NCI-H460 (cell line): Measurements from ENCODE around the gene PRLH. TPM values are rescaled to one million over a fixed set of nuclear protein-coding genes. Genes with fewer than 3 reads are reported as not detected.
"Not testable (repeated sequence)": the region's sequence is repeated elsewhere in the genome, so short reads cannot be mapped to it uniquely, and the experiment has no call there.

ENCODE experiments used
- DNase-seq: peaks from one replicate; pipeline ENCODE4 v3.0.0-alpha.2; 2016; ENCODE audit warnings: low read depth; ENCODE audit errors: extremely low read depth
- total RNA-seq: library from RNA; depleted of rRNA; stranded (reverse); fragments of >200 nt; shearing (Covaris generic); gene quantifications from 2 replicates; pipeline ENCODE4 v1.2.3, GENCODE V29; 2014

Gene PRLH
- total RNA-seq, 1 experiment from 2014 or later, result not detected

DNA sequence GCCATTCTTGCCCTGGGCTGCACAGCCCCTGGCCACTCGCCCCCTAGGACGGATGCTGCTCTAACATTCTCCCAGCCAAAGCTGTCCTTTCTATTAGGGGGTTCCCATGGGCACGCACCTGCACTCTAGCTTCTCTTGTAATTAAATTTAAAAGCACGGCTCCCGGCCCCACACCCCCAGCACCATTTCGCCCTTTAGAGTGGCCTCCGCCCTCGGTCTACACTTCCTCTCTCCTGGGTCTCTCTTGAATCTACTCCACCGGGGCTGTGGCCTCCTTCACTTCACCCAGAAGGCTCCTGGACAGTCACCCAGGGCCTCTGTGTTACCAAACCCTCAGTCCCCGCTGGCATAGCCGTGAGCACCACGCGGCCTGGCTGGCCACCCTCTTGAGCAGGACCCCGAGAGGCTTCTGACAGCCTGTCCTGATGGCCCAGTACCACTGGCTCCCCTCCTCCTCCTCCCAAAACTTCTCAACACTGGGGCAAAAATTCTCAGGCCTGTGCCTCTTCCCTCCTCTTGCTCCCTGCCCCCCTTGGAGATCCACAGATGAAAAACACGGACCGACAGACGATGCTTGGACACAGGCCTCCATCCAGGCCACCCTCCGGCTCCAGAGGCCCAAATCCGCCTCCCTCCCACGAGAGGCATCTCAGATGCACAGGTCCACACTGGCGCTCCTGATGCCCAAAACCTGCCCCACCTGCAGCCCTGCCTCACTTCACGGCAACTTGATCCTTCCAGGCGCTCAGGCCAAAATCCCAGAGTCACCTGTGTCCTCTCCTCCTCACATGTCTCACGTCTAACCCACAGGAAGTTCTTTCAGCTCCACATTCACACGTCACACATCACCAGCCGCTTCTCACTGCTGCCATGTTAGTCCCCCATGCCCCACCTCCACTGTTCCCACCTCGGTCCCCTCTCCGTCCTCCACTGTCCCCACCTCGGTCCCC lies 31.1 kb downstream of the PRLH start:
- no peak for DNase-seq

DNA sequence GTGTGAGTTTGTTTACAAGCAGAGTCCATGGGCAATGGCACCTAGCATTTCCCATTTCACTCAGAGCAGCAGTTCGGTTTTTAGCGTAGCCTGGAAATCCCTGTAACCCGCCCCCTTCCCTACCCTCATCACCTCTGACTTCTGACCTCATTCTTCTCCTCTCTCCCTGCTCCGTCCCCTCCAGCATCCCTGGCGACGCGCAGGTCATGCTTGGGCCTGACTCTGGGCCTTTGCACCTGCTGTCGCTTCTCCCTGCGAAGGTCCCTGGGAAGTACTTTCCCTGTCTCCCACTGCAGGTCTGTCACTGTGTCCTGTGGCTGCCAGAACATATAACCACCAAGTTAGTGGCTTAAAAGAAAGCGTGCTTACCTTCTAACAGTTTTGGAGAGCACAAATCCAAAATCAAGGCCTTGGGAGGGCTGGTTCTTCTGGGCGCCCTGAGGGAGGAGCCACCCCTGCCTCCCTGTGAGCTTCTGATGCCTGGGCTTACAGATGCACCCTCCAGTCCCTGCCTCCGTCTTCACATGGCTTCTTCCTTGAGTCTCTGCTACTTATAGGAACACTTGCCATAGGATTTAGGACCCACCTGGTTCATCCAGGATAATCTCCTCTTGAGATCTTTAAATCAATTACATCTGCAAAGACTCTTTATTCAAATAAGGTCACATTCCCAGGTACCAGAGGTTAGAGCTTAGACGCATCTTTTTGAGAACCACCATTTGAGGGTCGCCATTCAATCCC lies 32.3 kb downstream of the PRLH start:
- DNase-seq, result no peak

DNA sequence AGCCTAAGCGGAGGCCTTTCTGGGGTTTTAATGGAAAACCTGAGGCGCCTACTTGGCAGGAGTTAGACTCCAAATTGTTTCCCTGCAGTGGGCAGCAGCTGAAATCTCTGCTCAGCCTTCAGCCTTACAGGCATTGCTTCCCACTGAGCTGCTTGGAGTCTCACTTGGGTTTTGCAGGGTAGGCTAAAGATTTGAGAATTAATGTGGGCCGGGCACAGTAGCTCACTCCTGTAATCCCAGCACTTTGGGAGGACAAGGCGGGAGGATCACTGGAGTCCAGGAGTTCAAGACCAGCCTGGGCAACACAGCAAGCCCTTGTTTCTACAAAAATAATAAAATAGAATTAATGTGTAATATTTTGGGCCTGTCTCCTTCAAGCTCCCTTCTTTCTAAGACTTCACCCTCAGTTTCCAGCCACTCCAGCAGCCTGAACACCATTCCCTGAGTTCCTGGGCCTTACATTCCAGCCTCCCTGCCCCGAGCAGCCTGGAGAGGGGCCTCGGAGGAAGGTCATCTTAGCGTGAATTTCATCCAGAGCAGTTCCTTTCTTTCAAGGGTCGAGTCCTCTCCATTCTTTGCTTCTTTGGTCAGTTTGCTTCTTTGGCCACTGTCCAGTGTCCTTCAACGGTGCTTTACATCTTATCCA lies 33.2 kb downstream of the PRLH start:
- no peak for DNase-seq

DNA sequence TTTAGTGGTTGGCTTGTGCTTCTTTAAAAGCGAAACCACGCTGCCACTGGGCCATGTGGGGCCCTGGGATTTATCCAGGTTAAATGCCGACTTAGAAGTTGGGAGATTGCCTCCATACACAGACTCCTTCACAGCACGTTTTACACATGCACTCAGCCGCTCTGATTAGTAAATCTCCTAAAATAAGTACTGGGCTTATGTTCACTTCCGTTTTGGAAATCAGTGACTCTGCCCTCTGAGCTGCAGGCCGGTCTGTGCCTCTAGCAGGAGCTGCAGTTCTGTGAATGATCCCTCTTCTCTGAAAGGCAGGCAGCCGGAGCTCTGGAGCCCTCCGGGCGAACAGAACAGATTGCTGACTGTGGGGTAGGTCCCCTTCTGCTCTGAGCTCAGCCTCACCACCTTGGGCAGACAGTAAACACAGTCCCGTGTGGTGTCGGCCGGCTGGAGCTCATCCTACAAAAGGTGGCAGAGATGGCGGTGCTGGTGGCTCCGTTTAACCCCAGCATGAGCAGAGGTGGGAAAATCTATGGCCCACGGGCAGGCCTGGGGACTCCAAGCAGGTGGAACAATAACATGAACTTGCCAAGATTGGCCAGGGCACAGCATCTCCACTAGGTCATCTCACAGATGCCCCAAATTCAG lies 34.0 kb downstream of the PRLH start:
- DNase-seq, result no peak

DNA sequence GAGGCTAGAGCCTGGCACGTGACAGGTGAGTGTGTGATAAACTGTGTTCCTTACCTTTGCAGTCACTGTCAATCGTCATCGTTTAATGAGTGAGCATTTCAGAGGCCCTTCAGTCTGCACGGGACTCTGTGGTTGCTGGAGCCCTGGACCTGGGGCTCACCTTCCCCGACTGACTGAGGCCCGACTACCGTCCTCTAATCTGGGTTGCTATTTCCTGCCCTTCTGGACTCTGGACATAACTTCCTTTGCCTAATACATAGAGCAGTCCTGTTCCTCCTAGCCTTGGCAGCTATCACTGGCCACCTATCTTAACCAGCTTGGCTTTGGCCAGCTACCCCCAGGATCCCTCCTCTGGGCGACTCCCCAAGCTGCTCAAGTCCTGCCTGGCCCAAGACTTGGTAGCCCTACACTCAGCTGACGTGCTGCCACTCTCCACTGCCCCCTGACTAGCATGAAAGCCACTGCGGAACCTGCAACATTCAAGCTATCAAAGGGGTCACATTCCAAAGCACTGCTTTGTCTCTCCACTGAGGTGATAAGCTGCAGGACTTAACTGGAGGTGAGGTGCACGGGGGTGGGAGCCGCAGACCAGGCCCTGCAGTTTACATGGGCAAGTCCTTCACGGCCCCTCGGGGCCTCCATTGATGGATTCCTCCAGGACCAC lies 35.2 kb downstream of the PRLH start:
- no peak for DNase-seq

DNA sequence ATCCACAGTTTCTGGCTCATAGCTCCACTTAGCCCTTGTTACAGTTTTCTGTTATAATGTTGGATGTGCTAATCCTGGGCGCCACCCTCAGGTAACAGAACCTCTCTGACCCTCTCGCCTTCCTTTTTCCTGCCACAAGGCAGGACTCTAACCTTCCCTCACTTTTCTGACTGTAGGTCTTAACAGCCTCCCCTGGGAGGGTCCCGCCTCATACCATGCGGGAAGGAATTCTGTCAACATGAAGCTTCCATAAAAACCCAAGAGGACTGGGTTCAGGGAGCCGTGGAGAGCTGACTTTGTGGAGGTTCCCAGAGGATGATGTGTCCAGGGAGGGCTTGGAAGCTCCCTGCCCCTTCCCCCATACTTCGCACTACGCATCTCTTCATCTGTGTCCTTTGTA lies 36.0 kb downstream of the PRLH start:
- no peak for DNase-seq

DNA sequence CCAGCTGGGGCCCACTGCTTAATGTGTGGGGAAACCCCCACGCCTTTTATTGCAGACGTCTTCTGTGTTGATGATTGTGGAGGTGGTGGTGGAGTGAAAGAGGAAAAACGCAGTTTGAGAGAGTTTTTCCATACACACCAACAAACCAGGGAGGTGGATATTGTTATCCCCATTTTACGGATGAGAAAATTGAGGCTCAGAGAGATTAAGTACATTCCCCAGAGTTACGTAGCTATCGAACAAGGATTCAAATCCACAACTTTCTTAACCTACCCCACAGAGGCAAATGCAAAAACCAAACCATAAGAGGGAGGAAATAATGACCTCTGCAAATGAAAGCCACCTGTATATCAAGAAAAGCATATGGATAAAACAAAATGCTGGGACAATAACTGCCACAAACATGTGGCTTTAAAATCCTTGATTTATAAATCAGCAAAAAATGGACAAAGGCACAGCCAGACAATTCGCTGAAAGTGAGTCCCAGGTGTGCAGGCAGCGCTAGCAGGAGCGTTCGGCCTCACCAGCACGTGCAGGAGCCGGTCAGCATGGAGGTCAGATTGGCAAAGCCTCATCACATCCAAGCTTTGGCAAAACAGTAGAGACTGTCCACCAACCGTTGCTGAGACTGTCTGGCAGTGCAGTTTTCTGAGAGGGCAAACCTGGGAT lies 36.8 kb downstream of the PRLH start:
- DNase-seq, result no peak

DNA sequence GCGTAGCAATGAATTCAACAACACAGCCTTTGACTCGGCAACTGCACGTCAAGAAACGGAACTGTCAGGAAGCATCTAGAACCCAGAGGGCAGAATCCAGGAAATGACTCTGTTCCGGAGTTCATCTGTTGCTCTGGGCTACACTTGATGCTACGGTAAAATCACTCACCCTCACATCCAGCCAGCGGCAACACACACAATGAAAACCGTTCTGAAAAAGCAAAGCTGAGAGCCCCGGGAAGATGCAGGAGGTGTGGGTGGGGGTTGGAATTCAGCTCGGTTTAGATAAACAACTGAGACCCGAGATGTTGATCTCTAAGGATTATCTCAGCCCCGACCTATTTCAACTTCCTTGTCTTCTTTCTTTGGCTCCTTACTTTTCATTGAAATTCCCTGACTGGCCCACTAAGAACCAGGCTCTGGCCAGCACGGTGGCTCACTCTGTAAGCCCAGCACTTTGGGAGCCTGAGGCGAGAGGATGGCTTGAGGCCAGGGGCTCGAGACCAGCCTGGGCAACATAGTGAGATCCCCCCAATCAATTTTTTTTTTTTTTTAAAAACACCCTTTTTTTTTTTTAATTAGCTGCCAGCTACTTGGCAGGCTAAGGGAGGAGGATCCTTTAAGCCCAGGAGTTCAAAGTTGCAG lies 37.5 kb downstream of the PRLH start:
- peak; percentile 25 for DNase-seq

DNA sequence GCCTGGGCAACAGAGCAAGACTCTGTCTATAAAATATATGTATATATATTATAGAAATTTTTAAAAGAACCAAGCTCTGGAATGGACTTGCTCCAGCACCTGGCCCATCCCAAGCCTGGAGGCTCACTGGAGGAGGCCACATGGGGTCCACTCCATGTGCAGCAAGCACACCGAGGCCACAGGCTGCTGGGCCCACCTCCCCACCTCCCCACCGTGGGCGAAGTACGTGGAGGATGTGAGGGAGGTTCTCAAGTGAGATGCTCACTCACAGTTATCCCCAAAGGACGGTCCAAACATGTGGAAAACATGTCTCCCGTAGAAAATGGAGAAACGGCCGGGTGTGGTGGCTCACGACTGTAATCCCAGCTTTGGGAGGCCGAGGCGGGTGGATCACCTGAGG lies 38.0 kb downstream of the PRLH start:
- DNase-seq, result no peak

DNA sequence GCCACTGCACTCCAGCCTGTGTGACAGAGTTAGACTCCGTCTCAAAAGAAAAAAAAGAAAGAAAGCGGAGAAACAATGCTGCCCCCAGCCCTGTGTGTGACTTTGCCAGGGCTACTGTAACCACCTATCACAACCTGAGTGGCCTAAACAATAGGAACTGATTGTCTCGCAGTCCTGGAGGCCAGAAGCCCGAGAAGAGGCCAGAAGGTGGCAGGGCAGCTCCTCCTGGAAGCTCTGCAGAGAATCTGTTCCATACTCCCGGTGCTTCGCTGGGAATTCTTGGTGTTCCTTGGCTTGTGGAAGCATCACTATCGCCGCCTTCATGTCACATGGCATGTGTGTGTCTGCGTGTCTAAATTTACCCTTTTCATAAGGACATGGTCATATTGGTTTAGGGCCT lies 38.6 kb downstream of the PRLH start:
- DNase-seq, result no peak

DNA sequence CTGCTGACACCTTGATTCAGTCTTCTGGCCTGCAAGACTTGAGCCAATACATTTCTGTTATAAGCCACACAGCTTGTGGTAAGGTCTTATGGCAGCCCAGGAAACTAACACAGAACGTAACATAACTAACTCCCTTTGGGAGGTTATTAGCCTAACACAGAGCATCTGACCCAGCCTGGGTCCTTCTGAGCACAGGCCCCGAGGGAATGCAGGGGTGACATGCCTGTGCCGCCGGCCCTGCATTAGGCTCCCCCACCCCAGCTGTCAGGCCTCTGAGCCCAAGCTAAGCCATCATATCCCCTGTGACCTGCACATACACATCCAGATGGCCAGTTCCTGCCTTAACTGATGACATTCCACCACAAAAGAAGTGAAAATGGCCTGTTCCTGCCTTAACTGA lies 40.1 kb downstream of the PRLH start:
- DNase-seq, result not testable (repeated sequence)

DNA sequence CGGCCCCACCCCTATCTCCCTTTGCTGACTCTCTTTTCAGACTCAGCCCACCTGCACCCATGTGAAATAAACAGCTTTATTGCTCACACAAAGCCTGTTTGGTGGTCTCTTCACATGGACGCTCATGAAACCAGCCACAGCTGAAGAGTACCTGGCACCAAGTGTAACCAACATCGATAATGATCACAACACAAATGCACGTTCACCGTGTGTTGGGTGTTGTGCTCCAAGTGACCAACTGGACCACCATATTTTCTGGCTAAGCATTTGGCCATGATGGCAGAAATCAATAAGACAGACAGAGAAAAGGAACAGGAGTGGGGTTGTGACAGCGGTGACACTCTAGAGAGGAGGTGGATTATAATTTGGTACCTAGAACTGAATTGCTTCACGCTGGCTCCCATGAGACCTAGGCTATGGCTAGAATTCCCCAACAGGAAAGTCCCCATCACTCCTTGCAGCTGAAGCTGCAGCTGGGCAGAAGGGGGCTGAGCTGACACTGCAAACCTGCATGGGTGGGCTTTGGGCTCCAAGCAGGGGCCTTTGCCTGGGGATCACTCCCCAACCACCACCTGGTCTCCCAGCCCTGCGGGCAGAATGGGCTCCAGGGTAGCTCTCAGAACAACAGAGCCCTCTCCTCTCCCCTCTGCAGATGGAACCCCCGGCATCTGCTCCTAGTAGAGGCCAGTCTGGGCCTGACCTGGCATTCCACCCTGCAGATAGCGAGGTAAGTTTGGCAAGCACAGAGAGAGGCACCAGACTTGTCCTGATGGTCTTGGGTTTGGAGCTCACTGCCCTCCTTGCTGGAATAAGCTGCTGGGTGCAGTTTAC lies 46.4 kb downstream of the PRLH start:
- no peak for DNase-seq

DNA sequence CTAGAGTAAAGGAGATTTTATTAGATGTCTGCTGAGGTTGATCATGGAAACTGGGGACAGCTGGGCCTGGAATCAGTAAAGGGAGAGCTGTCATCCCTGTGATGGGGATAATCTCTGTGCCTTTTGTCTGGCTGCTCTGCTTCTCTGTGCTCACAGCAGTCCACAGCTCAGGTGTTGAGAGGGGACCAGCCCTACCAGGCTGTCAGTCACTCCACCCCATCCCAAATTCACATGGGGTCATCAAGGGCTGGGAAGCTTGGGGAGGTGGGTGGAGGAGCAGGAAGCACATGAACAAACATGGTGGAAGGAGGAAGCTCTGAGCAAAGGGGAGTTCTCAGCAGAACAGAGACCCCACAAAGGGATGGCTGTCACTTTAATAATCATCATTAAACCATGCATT lies 47.3 kb downstream of the PRLH start:
- no peak for DNase-seq

DNA sequence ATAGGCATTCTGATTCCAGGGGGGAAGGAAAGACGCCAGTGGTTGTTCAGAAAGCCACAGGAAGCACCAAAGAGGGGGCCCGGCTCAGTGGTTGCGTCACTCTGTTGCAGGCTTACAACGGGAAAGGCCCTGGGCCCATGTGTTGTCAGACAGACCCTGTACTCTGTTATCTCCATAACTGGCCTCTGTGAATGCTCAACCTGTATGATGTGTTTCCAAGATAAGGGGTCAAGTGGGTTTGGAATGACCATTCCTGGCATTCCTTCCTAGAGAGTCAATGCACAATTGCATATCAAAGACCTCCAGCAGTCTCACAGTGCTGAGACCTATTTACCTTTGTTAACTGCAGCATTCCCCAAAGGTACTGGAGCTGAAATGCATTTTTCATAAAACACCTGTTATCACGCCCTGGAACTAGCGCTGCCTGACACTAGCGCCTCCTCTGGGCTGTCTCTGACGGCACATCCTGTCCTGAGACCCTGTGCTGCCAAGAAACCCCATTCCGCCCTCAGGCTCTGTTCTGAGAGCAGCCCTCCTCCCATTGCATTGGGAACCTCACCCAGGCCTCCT lies 47.9 kb downstream of the PRLH start:
- no peak for DNase-seq

DNA sequence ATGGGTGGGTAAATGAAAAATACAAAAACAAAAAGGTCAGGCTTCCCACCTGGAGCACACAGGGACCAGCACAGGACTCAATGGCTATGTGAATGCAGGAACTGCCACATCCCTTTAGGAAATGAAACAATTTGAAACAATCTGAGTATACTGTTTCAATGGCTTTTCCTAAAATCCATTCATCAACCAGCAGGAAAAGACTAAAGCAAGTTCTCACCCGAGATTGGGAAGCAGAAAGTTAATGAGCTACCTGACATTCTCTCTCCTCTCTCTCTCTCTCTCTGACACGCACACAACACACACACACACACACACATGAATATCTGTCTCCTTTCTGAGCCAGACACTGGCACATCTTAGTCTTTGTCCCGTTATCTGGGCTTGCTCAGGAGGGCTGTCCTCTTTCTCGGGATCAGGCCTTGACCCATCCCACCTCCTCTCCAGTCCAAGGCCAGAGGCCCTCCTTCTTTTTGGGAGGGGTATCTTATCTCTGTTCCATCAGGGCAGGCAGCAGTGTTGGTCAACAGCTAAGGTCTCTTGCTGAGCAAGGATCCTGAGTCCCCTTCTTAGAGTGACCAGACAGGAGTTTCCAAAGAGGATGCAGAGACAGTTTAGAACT lies 49.4 kb downstream of the PRLH start:
- no peak for DNase-seq

DNA sequence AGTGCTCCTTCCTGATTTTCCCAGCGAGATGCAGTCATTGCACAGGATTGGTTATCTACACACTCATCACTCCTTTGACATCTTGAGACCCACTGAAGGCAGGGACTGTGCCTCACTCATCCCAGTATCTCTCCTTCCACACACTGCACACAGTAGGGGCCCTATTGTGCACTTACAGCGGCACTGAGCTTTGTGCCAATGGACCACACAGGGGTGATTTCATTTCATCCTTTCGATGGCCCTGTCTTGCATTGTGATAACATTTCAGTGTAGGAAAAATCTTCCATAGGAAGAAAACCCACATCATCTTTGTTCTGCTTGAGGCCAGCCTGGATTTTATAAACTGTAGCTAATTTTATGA lies 50.0 kb downstream of the PRLH start:
- DNase-seq, result no peak
